ENCODE measurements around the gene WBP2.

Gene WBP2

GRCh38 chr17:75820094-75821080 lies 34.7 kb downstream of the WBP2 start:
- Mint-ChIP-seq H3K36me3 (ENCODE audit: low read depth) (peaks cover 23% of the 10 kb centered on the region), H3K27ac (no peak overlapping the region), H3K9me3 (no peaks in the 10 kb centered on the region), H3K4me1 (no peaks in the 10 kb centered on the region), H3K27me3 (ENCODE audit: low read depth, poor library complexity) (no peaks in the 10 kb centered on the region), H3K4me3 (no peak overlapping the region)
- TF ChIP-seq, protein P1, sequence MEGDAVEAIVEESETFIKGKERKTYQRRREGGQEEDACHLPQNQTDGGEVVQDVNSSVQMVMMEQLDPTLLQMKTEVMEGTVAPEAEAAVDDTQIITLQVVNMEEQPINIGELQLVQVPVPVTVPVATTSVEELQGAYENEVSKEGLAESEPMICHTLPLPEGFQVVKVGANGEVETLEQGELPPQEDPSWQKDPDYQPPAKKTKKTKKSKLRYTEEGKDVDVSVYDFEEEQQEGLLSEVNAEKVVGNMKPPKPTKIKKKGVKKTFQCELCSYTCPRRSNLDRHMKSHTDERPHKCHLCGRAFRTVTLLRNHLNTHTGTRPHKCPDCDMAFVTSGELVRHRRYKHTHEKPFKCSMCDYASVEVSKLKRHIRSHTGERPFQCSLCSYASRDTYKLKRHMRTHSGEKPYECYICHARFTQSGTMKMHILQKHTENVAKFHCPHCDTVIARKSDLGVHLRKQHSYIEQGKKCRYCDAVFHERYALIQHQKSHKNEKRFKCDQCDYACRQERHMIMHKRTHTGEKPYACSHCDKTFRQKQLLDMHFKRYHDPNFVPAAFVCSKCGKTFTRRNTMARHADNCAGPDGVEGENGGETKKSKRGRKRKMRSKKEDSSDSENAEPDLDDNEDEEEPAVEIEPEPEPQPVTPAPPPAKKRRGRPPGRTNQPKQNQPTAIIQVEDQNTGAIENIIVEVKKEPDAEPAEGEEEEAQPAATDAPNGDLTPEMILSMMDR (IDR thresholded peaks at IDR 0.05): no peak
- DNase-seq: no peak

DNA sequence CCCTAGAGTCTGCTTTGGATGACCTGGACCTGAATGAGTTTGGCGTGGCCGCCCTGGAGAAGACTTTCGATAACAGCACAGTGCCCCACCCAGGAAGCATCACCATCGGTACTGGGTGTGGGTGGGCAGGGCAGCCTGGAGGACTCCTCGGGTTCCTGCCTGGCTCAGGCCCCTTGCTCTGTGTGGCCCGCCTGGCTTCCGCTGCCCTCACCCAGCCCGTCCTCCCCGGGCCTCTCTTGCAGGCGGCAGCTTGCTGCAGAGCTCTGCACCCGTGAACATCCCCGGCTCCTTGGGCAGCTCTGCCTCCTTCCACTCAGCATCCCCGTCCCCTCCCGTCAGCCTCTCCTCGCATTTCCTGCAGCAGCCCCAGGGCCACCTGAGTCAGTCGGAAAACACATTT lies 35.5 kb downstream of the WBP2 start:
- peaks cover 23% of the 10 kb centered on the region for H3K36me3 Mint-ChIP-seq (ENCODE audit: low read depth)
- no peaks in the 10 kb centered on the region for H3K27me3 Mint-ChIP-seq (ENCODE audit: low read depth, poor library complexity)
- DNase-seq: no peak
- H3K27ac Mint-ChIP-seq: no peak overlapping the region
- TF ChIP-seq, protein P1 (IDR thresholded peaks at IDR 0.05): no peak
- no peak overlapping the region for H3K4me3 Mint-ChIP-seq
- H3K4me1 Mint-ChIP-seq: no peaks in the 10 kb centered on the region
- H3K9me3 Mint-ChIP-seq: no peaks in the 10 kb centered on the region

- no peaks in the 10 kb centered on the region for H3K4me1 Mint-ChIP-seq
- H3K9me3 Mint-ChIP-seq: no peaks in the 10 kb centered on the region
- H3K27ac Mint-ChIP-seq: no peak overlapping the region
- H3K4me3 Mint-ChIP-seq: no peak overlapping the region
- no peaks in the 10 kb centered on the region for H3K27me3 Mint-ChIP-seq (ENCODE audit: low read depth, poor library complexity)
- TF ChIP-seq, protein P1 (IDR thresholded peaks at IDR 0.05): no peak
- peaks cover 23% of the 10 kb centered on the region for H3K36me3 Mint-ChIP-seq (ENCODE audit: low read depth)
- DNase-seq: no peak
These were observed 36.0 kb downstream of the WBP2 start for GRCh38 chr17:75819116-75819515.

GRCh38 chr17:75818326-75818885 lies 36.7 kb downstream of the WBP2 start:
- H3K9me3 Mint-ChIP-seq: no peaks in the 10 kb centered on the region
- no peaks in the 10 kb centered on the region for H3K4me1 Mint-ChIP-seq
- TF ChIP-seq, protein P1 (IDR thresholded peaks at IDR 0.05): no peak
- no peak overlapping the region for H3K4me3 Mint-ChIP-seq
- no peaks in the 10 kb centered on the region for H3K27me3 Mint-ChIP-seq (ENCODE audit: low read depth, poor library complexity)
- H3K36me3 Mint-ChIP-seq (ENCODE audit: low read depth): peaks cover 30% of the 10 kb centered on the region
- no peak for DNase-seq
- peak overlapping the region; percentile 57 for H3K27ac Mint-ChIP-seq

GRCh38 chr17:75817571-75817970 lies 37.6 kb downstream of the WBP2 start:
- no peaks in the 10 kb centered on the region for H3K4me1 Mint-ChIP-seq
- H3K27me3 Mint-ChIP-seq (ENCODE audit: low read depth, poor library complexity): no peaks in the 10 kb centered on the region
- H3K9me3 Mint-ChIP-seq: no peaks in the 10 kb centered on the region
- peaks cover 30% of the 10 kb centered on the region for H3K36me3 Mint-ChIP-seq (ENCODE audit: low read depth)
- TF ChIP-seq, protein P1 (IDR thresholded peaks at IDR 0.05): no peak
- no peak for DNase-seq
- no peak overlapping the region for H3K4me3 Mint-ChIP-seq
- H3K27ac Mint-ChIP-seq: no peak overlapping the region

Data from nephron progenitor cell (in vitro differentiated cells).